NK-92 treated with Interleukin-12 subunit alpha and Interleukin-12 subunit beta, amount 100 ng/mL, for 24 hours (cell line): Measurements from ENCODE around the gene GPR15LG.
"Not testable (repeated sequence)": the region's sequence is repeated elsewhere in the genome, so short reads cannot be mapped to it uniquely, and the experiment has no call there.

Experiments used
- DNase-seq: peaks from one replicate; lab custom pipeline; 2025; lab: John Stamatoyannopoulos, UW

The GPR15LG gene

GRCh38 chr10:84166620-84167288, 6.8 kb upstream of the GPR15LG start:
- DNase-seq: no peak

DNA sequence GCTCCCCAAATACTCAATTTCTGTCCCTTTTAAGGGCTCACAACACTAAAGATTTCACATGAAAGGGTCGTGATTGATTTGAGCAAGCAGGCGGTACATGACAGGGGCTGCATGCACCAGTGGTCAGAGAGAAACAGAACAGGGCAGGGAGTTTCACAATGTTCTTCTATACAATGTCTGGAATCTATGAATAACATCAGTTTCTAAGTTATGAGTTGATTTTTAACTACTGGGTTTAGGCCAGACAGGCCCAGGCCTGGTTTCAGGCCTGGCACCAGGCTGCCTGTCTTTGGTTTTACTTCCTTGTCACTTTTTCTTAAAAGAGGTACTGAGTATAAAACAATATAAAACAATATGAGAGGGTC, 6.3 kb upstream of the GPR15LG start:
- not testable (repeated sequence) for DNase-seq

GRCh38 chr10:84168382-84168781, 5.2 kb upstream of the GPR15LG start:
- DNase-seq: not testable (repeated sequence)

GRCh38 chr10:84171237-84171636, 2.4 kb upstream of the GPR15LG start:
- not testable (repeated sequence) for DNase-seq

DNA sequence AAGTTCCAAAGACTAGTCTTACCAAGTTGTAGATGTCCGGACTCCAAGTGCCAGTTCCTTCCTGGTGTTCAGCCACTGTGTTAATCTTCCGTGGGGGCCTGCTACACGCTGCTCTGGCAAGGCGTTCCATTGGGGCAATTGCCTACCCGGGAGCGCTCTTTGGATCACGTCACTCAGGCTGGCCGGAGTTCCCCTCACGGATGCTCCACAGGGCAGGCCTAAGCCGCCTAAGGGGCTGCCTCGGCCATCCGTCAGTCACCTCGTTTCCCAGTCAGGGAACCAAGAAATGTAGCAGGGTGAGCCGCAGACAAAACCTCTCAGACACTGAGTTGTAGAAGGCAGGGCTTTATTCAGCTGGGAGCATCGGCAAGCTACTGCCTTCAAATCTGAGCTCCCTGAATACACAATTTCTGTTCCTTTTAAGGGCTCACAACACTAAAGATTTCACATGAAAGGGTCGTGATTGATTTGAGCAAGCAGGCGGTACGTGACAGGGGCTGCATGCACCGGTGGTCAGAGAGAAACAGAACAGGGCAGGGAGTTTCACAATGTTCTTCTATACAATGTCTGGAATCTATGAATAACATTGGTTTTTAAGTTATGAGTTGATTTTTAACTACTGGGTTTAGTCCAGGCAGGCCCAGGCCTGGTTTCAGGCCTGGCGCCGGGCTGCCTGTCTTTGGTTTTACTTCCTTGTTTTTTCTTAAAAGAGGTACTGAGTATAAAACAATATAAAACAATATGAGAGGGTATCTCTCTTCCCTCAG, 1.7 kb upstream of the GPR15LG start:
- not testable (repeated sequence) for DNase-seq

- DNase-seq: no peak
These were observed 889 bp upstream of the GPR15LG start for GRCh38 chr10:84172467-84173356.

- DNase-seq: no peak
These were observed 1.8 kb downstream of the GPR15LG start for GRCh38 chr10:84175436-84175835.

GRCh38 chr10:84176351-84176750, 2.8 kb downstream of the GPR15LG start:
- no peak for DNase-seq

GRCh38 chr10:84176836-84177474, 3.4 kb downstream of the GPR15LG start:
- DNase-seq: peak; percentile 38

GRCh38 chr10:84177541-84178141, 4.0 kb downstream of the GPR15LG start:
- DNase-seq: peak; percentile 82

DNA sequence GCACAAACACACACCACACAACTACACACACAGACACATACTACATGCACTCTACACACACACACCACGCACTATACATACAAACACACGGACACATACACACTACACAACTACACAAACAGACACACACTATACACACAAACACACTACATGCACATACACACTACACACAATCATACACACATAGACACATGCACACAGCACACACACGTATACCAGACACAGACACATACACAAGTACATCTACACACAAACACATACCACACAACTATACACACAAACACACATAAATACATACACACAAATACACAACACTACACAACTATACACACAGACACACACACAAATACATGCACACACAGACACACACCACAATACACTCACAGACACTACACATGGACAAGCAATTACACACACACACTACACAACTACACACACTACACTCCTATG, 4.6 kb downstream of the GPR15LG start:
- no peak for DNase-seq

DNA sequence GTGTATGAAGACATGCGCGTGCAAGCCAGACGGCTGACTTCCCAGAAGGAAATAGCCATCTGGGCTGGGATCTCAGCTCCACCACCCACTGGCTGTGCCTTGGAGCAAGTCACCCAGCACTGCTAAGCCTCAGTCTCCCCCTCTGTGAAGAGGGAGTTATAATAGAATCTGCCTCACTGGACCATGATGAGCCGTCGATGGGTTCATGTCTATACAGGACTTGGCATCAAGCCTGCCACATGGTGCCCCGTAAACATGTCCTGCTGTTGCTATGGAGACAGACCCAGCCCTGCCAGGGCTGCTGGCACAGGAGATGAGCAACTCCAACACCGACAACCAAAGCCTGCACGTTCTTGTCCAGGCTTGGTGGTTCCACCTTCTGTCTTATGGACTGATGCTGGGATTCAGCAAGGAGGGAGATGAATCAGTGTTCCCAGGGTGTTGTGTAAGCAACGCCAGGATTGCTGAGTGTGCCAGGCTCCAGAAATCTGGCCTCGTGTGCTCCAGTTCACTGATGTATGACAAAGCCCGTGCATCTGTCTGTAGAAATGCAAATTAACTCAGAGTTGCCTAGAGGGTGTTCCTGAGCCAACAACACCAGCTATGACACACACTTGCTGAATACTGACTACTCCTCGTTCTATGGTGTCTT, 5.6 kb downstream of the GPR15LG start:
- peak; percentile 11 for DNase-seq

DNA sequence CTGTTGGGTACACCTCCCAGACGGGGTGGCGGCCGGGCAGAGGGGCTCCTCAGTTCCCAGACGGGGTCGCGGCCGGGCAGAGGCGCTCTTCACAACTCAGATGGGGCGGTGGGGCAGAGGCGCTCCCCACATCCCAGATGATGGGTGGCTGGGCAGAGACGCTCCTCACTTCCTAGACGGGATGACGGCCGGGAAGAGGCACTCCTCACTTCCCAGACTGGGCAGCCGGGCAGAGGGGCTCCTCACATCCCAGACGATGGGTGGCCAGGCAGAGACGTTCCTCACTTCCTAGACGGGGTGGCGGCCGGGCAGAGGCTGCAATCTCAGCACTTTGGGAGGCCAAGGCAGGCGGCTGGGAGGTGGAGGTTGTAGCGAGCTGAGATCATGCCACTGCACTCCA, 6.8 kb downstream of the GPR15LG start:
- DNase-seq: not testable (repeated sequence)

DNA sequence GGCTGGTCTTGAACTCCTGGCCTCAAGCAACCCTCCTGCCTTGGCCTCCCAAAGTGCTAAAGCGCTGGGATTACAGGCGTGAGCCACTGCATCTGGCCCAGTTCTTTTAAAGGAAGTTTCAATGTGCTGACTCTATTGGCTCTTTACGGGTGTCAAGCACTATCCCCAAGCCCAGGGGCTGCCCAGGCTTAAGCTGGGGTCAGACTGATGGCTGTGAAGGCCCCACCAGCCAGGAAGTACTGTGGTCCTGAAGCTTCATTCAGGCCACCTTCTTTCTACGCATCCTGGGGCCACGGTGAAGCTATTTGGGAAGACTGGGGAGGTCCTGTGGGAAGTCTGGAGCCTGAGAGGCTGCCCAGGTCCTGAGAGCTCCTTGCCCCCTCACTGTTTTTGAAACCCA, 8.0 kb downstream of the GPR15LG start:
- DNase-seq: no peak

GRCh38 chr10:84184517-84184916, 10.9 kb downstream of the GPR15LG start:
- DNase-seq: no peak

DNA sequence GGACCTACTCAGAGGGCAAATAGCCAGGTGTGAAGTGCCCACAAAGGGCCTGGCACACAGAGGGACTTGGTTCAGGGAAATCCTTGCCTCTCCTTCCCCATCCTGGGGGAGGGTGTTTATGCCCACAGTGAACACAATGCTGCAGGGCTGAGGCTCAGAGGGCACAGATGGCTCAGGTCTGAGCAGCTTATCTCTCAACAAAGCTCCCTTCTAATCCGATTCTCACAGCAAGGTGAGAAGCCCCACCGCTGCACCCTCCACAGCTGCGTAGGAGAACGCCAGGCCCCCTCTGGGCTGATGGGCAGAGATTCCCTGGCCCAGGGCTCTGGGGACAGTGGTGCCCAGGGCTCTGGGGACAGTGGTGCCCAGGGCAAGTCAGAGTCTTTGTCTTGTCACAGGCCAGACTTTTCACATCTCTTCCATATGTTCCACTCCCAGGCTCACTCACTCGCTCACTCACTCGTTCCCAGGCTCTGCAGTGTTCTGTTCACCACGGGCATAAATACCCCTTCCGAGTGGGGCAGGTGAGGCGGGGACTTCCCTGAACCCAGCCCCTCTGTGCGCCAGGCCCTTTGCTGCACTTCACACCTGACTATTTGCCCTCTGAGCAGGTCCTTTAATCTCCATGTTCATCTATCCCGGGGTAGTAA, 12.1 kb downstream of the GPR15LG start:
- DNase-seq: no peak

DNA sequence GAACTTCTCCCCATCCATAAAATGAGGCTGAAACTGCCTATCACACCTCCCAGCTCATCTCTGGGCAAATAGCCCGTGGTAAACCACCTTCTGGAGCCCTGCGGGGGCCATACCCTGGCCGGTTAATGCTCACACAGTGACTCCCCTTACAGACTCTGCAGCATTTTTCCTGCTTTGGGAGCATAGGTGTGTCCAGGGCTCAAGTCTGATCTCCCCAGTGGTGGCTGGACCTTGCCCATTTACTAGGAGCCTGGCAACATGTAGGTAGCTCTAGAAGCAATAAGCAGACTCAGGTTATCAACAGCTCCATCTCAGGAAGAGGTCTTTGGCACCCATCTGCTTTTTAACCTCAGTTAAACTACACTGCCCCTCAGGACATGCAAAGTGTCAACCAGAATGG, 15.2 kb downstream of the GPR15LG start:
- no peak for DNase-seq

DNA sequence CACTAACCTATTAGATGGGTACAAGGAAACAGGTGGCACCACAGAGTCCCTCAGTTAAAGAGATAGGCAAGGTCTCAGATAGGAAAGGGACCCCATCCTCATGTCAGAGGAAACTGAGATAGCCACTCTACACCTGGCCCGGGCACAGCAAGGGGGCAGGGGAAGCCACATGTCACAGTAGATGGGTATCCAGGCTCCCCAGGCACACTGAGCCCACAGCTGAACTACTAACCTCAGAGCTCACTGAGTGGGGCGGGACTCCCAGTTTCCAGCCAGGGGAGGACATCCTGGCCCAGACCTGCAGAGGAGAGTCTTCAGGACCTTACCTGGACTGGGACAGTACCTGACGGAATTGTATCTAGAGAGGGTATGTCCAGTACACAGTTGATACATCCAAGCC, 17.0 kb downstream of the GPR15LG start:
- DNase-seq: no peak

GRCh38 chr10:84191106-84191505, 17.5 kb downstream of the GPR15LG start:
- DNase-seq: no peak

- no peak for DNase-seq
These were observed 19.7 kb downstream of the GPR15LG start for GRCh38 chr10:84193327-84193726.
